GM19467 (cell line): ENCODE measurements around the gene KLK8.

Source experiments
- ATAC-seq: cut with Tn5 transposase; IDR thresholded peaks from one replicate; pipeline ENCODE4 v1.9.1; 2021; ENCODE audit warnings: mild to moderate bottlenecking, moderate library complexity; ENCODE audit not compliant: unreplicated experiment

Gene KLK8, protein sequence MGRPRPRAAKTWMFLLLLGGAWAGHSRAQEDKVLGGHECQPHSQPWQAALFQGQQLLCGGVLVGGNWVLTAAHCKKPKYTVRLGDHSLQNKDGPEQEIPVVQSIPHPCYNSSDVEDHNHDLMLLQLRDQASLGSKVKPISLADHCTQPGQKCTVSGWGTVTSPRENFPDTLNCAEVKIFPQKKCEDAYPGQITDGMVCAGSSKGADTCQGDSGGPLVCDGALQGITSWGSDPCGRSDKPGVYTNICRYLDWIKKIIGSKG

DNA sequence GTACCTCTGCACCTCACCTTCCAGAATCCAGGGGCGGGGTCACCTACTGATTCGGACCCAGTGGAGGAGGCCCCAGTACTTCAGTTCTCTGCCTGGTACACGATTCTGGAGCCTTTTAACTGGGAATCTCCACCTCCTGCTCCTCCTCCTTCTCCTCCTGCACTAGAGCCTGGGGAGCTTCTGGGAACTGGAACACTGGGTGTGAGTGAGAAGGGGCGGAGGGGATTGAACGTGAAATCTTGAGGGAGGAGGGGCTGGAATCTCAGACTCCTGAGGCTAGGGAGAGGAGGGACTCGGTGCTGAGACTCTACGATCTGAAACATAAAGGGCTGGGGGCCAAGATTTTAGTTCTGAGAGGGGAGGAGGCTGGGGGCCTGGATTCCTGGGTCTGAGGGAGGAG, at the start of gene KLK8:
Gene KLK8 (minus strand): TSS at position 90 of the 400 bp plus-strand sequence. CDS start 437 bp downstream, outside the sequence.
- ATAC-seq, result no peak

DNA sequence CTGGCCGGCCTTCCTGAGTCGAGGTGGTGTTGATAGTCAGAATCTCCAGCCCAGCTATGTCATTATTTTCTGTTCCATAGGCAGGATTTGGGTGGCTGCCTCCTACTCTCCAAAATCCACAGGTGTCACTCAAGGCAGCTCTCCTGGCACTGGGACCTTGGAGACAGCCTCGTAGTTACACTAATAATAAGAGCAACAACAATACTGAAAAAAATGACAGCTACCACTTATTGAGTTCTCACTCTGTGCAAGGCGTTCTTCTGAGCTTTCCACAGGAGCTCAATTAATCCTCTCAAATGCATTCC, 45.6 kb upstream of the KLK8 start:
- no peak for ATAC-seq

DNA sequence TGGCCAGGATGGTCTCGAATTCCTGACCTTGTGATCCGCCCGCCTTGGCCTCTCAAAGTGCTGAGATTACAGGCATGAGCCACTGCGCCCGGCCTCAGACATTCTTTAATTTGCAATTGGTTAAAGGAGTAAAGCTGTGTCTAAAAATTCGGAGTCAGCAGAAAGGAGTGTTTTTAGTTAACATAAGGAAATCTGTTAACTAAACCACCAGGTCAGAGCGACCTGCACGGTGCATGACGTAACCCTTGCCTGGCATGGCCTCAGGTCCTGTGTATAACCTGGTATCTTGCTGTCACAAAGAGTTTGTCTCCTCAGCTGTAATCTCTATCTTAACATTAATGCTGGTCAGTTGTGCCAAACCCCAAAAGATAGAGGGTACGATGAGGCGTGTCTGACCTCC, 42.9 kb upstream of the KLK8 start:
- no peak for ATAC-seq

DNA sequence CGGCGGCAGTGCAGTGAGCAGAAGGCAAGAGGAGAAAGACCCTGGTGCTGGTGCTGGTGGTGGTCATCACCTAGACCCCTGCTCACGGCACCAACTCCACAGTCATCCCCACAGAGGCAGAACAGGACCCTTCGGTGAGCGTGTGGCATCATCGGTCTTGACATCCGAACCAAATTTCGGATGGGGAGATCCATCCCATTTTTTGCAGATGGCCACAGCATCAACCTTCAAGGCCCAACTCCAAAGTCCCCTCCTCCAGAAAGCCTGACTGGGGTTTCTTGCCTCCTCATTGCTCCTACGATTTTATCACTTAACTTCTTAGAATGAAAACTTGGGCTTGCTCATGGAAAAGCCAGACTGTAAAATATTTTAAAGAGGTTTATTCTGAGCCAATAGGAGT, 42.1 kb upstream of the KLK8 start:
- ATAC-seq, result no peak

DNA sequence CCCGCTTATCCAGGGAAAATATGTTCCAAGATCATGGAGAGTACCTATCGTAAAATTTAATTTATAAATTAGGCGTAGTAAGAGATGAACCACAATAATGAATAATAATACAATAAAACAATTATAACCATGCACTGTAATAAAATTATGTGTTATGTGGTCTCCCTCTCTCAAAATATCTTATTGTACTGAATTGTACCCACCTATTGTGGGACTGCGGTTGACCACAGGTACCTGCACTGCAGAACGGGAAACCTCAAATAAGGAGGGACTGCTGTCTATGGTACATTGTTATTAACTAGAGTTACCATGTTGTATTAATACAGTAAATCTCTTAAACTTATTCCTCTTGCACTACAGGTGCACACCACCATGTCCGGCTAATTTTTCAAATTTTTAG, 38.7 kb upstream of the KLK8 start:
- no peak for ATAC-seq

DNA sequence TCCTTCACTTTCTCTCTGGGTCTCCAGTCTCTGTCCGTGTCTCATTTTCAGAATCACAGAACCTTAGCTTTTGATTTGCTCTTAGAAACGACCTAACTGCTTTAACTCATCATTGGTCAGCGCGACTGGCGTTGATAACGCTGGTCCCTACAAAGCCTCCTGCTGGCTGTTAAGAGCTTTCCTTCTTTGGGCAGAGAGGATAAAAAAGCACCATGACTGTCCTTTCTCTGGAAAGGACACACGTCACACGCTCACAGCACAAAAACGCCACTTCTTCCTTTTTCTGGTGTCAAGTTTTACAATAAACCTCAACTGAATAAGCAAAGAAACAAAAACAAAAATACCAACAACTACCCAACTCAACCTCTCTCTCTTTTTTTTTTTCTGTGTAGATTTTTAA, 35.1 kb upstream of the KLK8 start:
- no peak for ATAC-seq

DNA sequence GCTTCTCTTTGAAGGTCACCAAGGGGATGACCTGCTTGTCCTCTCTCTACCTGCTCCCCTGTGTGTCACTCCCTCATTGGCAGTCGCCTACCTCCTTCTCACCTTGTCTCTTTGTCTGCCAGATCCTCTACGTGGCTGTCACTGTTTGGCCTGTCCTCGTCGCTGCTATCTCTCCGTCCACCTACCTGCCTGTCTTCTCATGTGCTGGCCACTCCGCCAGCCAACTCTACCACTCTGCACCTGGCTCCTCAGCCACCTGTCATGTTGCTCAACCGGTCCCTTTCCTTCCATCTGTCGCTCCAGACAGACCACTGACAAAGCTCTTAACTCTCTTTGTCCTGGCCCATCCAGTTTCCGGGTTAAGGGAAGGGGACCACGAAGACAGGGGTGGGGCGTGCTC, 33.3 kb upstream of the KLK8 start, which contains the start of gene KLK12:
Gene KLK12 (minus strand): TSS at position 299 of the 400 bp plus-strand sequence. CDS start 381 bp downstream, outside the sequence.
- no peak for ATAC-seq

DNA sequence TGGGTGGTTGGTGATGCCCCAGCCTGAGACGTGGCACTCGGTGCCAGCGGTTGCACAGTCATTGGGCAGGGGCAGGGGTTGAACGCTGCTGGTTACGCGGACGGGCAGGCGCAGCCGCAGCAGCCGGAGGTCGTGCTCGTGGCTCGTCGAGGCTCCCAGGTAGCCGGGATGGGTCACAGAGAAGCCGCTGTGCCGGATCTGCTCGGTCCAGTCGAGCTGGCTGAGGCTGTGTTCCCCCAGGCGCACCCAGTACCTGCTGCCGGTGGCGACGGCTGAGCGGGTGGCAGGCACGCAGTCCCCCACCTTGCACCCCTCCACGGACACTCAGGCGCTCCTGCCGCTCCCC, 30.4 kb upstream of the KLK8 start:
- ATAC-seq, result no peak

DNA sequence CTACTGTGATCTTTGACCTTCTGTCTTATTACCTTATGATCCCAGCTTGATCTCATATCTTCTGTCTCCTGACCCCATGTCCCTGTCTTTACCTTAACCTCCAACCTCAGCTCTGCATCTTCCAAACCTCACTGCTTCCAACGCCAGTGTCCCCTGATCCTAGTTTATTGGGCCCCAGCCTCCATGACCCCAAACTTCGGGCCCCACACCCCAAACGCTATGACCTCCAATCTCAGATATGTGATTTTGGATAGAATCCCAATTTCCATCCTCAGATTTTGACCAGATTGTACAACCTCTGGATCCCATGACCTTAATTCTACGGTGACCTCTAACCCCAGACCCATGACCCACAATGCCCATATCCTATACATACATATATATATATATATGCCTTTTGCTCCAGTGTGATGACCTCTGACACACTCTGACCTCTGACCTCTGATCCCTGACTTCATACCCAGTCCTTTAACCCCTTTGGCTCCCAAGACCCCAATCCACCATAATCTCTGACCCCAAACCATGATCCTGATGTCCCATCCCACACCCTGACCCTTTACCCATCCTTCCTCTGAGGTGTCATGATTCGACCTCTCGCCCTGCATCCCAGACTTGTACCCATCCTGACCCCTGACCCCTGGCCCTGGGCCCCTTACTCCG, 29.9 kb upstream of the KLK8 start:
- no peak for ATAC-seq

DNA sequence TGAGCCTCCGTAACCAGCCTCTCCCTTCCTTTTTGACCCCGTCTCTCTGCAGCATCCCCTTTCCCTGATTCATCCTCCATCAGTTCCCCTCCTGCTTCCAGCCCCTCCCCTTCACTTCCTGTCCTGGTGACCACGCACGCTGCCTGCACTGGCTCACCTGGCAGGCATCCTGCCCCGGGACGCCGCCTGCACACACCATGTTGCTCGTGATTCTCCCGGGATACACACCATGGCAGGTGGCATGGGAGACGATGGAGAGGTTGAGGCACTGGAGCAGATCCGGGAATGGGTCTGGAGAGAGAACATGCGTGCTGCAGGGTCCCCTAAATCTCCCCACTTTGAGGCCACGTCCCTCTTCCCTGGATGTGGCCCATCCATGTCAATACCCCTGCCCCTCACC, 29.2 kb upstream of the KLK8 start:
- no peak for ATAC-seq

DNA sequence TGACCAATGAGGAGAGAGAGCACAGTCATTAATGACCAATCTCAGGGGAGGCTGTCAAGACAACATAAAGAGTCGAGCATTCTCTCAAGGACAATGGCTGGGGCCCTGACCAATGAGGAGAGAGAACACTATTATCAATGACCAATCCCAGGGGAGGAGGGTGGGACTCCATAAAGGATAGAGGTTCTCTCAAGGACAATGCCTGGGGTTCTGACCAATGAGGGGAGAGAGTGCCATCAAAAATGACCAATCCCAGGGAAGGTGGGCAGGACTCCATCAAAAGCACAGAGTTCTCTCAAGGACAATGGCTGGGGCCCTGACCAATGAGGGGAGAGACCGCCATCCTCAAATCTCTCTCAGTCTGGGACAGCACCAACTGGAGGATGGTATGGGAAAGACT, 28.3 kb upstream of the KLK8 start:
- no peak for ATAC-seq

DNA sequence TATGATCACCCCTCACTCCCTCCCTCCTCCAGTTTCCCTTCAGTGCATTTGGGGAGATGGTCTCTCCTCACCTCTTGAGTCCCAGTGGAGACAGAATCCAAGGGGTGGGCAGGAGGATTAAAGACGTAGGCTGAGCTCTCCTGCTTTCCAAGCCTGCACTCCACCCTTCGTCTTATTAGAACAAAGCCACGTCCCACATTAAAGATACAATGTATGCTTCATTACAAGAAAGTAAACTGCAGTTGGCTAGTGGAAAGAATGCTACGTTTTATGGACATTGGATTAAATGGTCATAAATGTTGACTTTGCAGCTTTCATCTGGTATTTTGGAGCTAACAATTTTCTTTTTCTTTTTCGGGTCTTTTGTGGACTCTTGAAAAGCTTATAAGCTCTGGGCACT, 26.5 kb upstream of the KLK8 start:
- no peak for ATAC-seq

DNA sequence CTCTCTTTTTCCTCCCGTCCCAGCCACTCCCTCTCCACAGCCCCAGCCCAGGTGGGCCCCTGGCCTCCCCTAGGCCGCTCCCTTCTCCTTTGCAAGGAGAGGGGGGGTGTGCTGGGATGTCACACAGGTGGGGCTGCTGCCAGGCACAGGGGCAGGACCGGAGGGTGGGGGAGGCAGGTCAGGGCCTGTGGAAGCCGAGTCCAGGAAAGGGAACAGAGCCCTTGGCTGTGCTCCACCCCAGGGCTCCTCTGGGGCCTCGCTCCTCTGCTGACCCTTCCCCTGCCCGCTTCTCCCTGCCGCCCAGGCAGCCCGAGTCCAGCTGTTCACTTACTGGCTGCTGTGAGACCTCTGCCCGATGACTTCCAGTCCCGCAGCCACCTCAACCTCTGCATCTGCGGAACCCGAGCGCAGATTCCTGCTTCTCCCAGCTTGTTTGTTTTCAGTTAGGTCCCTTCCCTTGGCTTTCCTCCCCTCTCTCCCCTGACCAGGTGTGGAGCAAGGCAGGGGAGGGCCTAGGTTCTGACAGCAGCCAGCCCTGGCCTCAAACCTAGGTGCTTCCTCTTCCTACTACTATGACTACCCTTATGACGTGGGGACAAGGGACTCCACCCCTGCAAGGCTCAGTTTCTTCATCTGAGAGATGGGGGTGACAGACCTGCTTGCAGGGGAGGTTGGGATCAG, 25.9 kb upstream of the KLK8 start:
- no peak for ATAC-seq

DNA sequence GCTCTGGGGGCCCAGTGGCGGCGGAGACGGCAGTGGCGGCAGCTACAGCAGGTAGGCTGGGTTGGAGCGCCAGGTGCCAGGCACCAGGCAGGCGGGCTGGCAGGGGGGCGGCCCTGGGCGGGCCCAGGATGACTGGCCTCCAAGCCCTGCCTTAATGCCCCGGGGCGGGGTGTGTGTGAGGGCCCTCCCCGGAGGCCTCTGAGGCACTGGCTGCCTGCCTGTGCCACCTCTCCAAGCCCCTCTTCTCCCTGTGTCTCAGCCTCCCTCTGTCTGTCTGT, 25.1 kb upstream of the KLK8 start, which contains the start of gene KLK11:
Gene KLK11 (minus strand): TSS at position 63 of the 278 bp plus-strand sequence. CDS start 985 bp downstream, outside the sequence.
- no peak for ATAC-seq

DNA sequence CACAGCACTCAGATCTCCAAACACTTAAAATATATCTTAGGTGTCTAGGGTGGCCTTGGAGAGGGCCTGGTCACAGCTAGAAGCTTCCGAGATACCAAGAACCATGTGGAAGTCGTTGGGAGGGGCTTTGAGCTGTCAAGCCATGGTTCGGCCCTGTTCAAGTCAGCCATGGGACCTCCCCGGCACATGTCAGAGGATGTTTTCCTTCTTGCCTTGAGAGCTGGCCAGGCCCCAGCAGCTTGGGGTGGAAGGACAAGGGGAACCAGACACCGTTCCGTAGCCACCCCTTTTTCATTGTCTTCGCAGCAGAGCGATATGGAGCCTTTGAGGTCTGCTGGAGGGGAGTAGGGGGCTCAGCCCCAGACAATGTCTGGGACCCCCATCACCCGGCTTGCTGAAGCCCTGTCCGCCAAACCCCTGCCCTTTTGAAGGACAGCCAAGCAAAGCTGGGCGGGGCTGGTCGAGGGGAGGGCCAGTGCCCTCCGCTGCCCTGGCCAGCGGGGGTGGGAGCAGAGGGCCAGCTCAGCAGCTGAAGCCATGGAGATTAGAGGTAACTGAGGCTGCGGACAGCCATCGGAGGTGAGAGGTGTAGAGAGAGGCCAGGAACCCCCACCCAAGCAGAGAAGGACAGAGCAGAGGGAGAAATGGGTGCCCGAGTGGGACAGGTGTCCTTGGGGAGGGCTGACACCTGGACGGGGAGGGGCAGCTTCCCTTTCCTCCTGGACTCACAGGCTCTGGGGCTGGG, 24.6 kb upstream of the KLK8 start:
- no peak for ATAC-seq

DNA sequence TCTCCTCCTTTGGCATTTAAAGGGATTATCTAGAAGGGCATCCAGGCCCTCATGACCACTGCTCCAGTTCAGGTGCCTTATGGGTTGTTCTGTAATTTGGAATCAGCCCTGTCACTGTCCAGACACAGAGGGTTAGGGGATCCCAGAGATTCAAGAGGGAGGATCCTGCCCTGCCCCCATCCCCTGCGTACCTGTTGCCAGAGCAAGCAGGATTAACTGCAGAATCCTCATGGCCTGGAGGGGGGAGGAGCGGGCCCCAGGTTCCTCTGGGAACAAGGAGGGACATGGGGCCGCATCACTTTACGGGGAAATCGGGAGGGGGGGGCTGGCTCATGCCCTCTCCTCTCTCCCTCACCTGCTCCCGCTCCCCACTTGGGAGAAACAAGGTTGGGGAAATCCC, 24.0 kb upstream of the KLK8 start:
- ATAC-seq, result no peak

DNA sequence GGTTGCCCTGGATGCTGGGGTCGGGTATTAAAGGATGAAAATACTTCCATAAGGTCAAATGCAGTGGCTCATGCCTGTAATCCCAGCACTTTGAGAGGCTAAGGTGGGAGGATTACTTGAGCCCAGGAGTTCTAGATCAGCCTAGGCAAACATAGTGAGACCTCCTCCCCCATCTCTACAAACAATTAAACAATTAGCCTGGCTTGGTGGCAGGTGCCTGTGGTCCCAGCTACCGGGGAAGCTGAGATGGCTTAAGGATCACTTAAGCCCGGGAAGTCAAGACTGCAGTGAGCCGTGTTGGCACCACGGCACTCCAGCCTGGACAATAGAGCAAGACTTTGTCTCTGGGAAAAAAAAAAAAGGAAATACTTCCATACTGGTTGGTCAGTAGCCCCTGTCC, 23.5 kb upstream of the KLK8 start:
- no peak for ATAC-seq

DNA sequence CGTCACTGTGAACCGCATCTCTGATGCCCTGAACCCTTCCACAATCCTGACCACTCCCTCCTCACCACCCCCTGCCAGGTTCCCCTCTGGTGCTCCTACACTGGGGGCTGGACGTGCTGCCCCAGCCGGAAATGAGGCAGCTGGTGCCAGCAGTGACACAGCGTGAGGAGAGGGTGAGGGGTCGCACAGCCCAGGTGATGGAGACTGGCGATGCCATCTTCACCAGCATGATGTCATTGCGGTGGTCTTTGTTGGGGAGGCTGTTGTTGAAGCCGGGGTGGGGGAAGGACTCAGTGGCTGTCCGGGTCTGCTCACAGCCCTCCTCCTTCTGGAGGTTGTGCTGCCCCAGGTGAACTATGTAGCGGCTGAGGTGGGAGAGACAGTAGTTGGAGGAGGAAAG, 22.5 kb upstream of the KLK8 start:
- no peak for ATAC-seq

DNA sequence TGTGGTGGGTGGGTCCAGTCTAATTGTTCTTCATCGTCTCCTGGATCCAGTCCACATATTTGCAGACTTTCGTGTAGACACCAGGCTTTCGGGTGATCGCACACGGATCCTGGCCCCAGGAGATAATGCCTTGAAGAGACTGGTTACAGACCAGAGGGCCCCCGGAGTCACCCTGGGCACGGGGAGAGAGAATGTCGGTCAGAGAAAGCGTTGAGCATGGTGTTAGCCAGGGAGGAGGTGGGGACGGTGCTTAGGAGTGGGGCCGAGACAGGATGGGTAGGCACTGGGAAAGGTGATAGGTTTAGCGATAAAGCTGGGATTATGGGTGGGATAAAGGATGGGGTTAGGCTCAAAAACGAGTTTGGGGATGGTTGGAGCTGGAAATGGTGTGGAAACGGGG, 21.1 kb upstream of the KLK8 start:
- no peak for ATAC-seq

DNA sequence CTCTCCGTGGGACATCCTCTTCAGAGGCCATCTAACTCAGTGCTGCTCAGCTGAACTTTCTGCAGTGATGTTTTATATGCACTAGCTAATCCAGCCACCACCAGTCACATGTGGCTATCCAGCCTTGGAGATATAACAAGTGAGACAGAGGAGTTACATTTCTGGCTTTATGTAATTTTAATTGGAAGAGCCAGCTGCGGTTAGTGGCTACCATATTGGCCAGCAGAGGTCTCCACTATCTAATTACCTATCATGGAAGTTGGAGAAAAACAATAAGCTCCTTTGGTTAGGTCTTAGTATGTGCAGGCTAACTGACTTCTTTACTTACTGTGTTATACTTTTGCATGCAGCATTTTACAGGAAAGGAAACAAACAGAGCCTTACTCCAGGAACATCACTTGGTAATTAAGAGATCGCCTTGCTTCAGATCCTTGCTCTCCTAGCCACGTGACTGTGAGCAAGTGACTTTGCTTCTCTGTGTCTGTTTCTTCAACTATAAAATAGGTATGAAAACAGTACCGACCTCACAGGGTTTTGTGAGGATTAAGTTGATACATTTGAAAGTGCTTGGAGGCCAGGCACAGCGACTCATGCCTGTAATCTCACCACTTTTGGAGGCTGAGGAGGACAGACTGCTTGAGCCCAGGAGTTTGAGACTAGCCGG, 19.7 kb upstream of the KLK8 start:
- no peak for ATAC-seq

DNA sequence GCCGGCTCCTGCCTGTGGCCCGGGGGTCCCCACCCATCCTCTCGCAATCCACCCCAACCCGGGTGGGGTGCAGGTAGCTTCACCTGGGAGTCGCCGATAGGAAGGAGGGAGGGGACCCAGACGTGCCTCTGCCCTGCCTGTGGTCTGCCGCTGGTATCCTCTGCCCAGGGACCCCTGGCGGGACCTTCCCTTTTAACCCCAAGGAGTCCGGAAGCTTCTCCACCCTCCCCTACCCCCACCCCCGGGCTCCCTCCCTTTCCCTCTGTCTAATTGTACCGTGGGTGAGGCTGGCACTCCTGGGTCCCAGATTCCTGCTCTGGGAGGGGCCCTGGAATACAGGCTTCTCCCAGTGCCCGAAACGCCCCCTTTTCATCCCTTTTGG, 18.1 kb upstream of the KLK8 start, which contains the start of gene KLK10:
Gene KLK10 (minus strand): TSS at position 166 of the 382 bp plus-strand sequence. CDS start 579 bp downstream, outside the sequence.
- no peak for ATAC-seq
